AG09319 (cell line): ENCODE results near the gene SCAMP4.

ENCODE experiments used
- DNase-seq: peaks from one replicate; pipeline ENCODE4 v3.0.0-alpha.2; 2010; ENCODE audit warnings: low read depth; ENCODE audit errors: extremely low read depth
- CTCF ChIP-seq: IDR thresholded peaks from 2 replicates; pipeline ENCODE4 v1.5.1; 2011; ENCODE audit warnings: low read depth, mild to moderate bottlenecking, inconsistent platforms, low read length, moderate library complexity

SCAMP4 gene

GRCh38 chr19:1863328-1863637 lies 41.9 kb upstream of the SCAMP4 start, which contains the start of gene KLF16:
Gene KLF16 (minus strand): TSS chr19:1863579. CDS start chr19:1863497, 82 bp downstream.
- no peak for DNase-seq
- no peak for TF ChIP-seq CTCF

DNA sequence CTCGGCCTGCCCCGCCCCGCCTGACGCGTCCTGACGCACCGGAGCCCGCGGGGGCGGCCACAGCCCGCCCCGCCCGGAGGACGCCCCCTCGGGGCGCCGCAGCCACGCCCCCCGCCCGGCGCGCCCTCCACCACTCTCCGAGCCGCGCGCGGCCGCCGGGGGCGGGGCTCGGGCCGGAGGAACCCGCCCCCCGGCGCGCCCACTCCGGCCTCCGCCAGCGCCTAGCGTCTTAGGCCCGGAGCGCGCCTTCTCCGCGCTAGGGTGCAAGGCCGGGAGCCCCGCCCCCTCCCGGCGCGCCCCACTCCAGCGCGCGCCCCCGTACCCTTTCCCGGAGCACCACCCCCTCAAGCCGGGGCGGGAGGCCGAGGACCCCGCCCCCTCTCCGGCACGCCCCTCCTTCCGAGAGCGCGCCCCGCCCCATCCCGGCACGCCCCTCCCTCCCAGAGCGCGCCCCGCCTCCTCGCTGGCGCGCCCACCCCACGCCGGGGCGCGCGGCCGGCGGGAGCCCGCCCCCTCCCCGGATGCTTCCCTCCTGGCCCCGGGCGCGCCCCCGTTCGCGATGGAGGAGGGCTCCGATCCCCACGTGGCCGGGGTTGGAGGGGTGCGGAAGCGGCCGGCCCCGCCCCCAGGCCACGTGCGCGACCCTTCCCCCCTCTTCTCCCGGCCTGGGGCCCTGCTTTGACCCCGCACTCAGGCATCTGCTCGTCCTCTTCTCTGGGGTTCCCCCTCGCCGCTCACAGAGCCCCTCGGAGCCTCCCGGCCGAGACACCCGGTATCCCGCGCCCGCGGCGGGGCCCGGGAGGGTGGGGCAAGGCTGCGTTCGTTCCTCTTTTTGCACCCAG lies 41.3 kb upstream of the SCAMP4 start:
- DNase-seq = peak; percentile 90
- TF ChIP-seq CTCF = no peak

DNA sequence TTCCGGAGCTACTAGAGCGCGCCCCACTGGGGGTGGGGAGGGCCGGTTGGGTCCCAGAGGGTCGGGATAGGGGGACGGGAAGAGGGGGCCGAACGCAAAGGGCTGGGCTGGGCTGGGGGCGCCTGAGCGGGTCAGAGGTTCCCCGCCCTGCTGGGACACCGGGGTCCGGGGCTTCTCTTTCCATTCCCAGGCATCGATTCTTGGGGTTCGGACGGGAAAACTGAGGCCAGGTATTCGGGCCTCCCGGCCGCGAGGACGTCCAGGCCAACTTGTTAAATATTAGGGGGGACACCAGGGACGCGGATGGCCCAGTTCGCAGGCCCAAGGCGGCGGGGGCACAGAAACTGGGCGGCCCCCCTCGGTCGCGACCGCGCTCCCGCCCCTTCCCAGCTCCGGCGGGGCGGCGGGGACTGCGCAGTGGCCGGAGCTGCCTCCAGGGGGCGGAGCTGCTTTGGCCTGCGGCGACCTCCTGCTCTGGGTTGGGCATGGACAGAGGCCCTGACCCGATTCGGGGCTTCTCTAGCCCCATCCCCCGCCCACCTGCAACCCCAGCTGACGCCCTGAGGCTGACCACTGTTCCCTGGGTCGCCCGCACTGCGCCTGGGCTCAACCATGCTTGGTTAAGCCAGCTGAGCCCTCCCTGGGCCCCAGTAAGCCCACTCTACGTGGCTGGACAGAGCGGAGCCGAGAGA lies 40.6 kb upstream of the SCAMP4 start:
- no peak for DNase-seq
- TF ChIP-seq CTCF = peak; percentile 62

DNA sequence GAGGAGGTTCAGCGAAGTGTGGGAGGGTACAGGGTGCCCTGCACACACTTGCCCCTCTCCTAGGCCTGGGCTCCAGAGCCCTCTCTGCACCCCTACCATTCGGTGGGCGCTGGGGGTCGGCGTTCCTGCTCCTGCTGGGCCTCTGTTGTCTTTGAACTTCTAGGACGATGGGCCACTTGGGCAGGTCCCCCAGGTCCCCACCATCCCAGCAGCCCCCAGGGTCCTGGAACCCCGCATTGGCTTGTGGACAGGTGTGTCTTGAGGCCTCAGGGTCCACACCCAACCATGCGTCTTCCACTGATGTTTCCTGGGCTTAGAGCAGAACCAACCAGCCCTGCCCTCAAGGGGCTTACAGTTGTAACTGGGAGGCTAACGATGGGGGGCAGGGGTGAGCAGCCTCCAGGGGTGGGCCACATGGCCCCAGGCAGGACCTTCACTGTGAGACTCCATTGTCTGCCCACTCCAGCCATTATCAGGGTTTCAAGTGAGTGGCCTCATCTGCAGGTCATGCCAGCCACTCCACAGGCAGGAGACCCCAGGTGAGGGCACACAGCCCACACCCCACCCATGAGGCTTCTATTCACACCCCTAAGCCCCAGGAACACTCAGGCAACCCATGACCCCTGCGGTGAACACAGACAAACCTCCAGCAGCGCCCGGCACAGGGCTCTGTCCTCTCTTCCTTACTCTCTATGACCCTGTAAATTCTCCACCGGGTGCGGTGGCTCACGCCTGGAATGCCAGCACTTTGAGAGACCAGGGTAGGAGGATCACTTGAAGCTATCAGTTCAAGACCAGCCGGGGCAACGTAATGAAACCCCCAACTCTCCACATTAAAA lies 39.8 kb upstream of the SCAMP4 start:
- DNase-seq = no peak
- TF ChIP-seq CTCF = no peak

GRCh38 chr19:1866693-1867348 lies 38.4 kb upstream of the SCAMP4 start:
- no peak for TF ChIP-seq CTCF
- DNase-seq = no peak

GRCh38 chr19:1867349-1867724 lies 37.9 kb upstream of the SCAMP4 start:
- no peak for TF ChIP-seq CTCF
- DNase-seq = no peak
